Stimulated activated CD4-positive, alpha-beta T cell treated with anti-CD3 and anti-CD28 coated beads, Interleukin-1b, Interleukin-23, amount 100 ng/mL, for 4 hours (primary cell): ENCODE data around the gene FGF3.

ENCODE experiments used
- DNase-seq, 2 donors: peaks; one replicate each; pipeline ENCODE4 v3.0.0-alpha.2; 2020; ENCODE audit warnings: low read depth in 2 of 2

FGF3 gene

GRCh38 chr11:69804769-69805508 is 14.3 kb downstream of the FGF3 start:
- DNase-seq: no peak

- DNase-seq: no peak
Measured at GRCh38 chr11:69803604-69804218, 15.5 kb downstream of the FGF3 start.

DNA sequence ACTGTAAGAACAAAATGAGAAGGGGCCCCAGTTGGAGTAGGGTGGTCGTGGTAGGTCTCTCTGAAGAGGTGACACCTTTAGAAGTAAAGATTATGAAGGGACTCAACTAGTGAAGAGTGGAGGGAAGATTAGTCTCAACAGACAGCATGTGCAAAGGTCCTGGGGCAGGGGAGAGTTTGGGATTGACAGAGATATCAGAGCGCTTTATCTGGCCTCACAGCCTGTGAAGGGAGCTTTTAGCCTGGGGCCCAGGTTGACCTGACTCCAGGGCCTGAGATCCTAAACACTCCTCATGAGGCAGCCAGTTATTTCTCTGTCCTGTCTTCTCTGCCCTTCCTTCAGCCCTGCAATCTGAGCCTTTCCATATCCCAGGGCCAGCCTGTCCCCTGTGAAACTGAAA is 16.2 kb downstream of the FGF3 start:
- no peak for DNase-seq

GRCh38 chr11:69802590-69802989 is 16.6 kb downstream of the FGF3 start:
- DNase-seq: no peak

- DNase-seq: peak; percentile 5 to 23
Measured at GRCh38 chr11:69801513-69802335, 17.5 kb downstream of the FGF3 start.

DNA sequence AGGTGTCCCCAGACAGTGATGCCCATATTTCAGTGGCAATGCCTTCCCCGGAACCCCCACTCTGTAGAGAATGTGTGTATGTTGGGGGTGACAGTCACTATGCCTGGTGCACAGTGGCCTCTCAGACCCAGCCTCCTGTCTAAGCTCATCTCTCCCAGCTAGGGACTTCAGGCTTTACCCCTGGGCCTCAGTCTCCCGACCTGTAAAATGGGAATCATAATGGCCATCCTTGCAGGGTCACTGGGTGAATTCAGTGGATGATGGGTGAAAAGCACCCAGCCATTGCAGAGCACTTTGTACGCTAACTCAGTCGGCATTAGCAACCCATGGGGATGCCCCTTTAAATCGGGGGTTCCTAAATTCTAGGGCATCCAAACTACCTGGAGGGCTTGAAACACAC is 18.9 kb downstream of the FGF3 start:
- DNase-seq: no peak

- DNase-seq: no peak
Measured at GRCh38 chr11:69799582-69799981, 19.6 kb downstream of the FGF3 start.

GRCh38 chr11:69799097-69799496 is 20.1 kb downstream of the FGF3 start:
- no peak for DNase-seq

- DNase-seq: no peak
Measured at GRCh38 chr11:69797737-69798528, 21.3 kb downstream of the FGF3 start.

DNA sequence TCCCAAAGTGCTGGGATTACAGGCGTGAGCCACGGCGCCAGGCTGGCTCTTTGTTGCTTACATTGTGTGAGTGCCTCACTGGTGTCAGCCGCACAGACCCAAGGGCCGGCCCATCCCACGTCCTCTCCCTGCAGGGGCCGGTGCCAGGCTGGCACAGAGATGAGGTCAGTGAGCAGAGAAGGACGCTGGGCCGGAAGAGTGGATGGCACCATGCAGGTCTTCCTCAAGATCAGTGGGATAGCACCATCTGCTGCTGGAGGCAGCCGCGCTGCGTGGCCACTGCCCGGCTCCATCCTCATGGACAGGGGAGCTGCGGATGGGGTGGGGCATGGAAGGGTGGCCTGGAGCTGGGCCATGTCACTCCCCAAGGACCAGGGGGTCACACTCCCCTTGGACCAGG is 22.1 kb downstream of the FGF3 start:
- DNase-seq: no peak

GRCh38 chr11:69796063-69796462 is 23.2 kb downstream of the FGF3 start:
- no peak for DNase-seq

- DNase-seq: no peak
Measured at GRCh38 chr11:69791276-69792180, 27.7 kb downstream of the FGF3 start.

GRCh38 chr11:69788956-69789355 is 30.3 kb downstream of the FGF3 start:
- DNase-seq: no peak

GRCh38 chr11:69787906-69788305 is 31.3 kb downstream of the FGF3 start:
- DNase-seq: no peak

DNA sequence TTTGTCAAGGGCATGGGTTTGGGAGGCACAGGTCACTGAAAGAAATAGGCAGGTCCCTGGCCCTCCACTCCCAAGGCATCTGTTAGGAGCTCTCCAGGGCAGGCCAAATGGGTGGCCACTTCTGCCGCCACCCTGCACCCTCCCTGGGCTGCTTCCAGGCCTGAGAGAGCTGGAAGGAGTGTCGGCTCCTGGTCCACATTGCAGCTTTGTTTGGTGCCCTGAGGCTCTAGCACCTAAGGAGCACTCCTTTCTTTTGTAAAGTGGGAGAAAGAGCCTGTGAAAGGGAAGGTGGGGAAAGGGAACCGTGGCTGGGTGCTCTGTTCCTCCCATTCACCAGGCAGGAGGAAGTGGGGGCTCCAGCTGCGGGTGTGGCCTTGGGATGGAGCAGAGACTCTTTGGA is 31.8 kb downstream of the FGF3 start:
- no peak for DNase-seq

DNA sequence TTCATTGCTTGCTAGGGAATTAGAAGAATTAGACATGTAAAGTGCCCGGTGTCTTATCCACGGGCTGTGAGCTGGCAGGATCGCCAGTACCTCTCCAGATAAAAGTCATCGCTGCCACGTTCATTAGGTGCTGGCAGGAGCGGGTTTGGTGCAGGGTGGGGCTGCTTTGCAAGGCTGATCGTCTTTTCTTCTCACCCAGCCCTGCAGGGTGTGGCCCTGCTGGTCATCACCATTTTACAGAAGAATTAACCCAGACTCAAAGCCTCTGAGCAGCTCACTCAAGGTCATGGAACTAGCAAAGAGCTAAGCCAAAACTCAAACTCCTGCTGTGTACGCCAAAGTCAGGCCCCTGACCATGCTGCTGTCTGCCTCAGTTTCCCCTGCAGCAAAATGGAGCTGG is 38.0 kb downstream of the FGF3 start:
- DNase-seq: no peak

GRCh38 chr11:69778373-69778772 is 40.8 kb downstream of the FGF3 start:
- DNase-seq: no peak

DNA sequence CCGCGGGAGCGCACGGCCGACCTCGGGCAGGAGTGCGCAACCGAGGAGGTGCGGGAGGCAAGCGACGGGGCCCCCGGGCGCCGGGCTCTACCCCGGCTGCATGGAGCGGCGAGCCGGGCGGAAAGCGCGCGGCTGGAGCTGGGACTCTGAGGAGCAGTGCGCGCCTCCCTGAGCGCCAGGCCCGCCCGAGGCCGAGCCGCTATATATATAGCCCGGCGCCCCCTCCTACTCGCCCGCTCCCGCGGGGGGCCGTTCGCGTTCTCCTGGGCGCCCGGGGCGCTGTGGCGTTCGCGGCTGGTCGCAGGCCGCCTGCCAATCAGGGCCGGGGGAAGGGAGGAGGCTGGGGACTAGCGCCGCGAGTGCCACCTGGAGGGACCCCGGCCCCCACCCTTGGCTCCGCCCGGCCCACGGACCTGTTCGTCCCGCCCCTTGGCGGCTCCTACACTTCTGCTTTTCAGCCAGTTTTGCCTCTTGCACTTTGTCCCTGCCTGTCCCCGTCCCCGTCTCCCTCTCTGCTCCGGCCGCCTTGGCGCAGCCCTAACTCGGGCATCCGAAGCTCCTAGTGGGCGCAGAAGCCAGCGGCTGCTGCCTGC is 44.0 kb downstream of the FGF3 start, which contains the start of gene FGF4:
TSS of gene FGF4 (minus strand) at position 179 of the 593 bp plus-strand sequence. CDS start 257 bp downstream, outside the sequence.
- no peak for DNase-seq

GRCh38 chr11:69774354-69775162 is 44.7 kb downstream of the FGF3 start:
- no peak for DNase-seq
